H1 (cell line): ENCODE measurements around the gene DLG1. TPM values are rescaled to one million over a fixed set of nuclear protein-coding genes. Genes with fewer than 3 reads are reported as not detected.

Experiments
- CTCF ChIA-PET: fragments of 300-600 bp; sonication (Branson Sonifier 250); formaldehyde crosslinking; loops from one replicate; lab custom pipeline; 2021; ENCODE audit not compliant: partially characterized antibody; lab: Charles Lee
- POLR2A ChIA-PET: fragments of 300-600 bp; sonication (Branson Sonifier 250); formaldehyde crosslinking; loops from one replicate; lab custom pipeline; 2021; ENCODE audit warnings: inconsistent platforms; ENCODE audit not compliant: partially characterized antibody; lab: Charles Lee
- DNase-seq, 2 experiments: peaks; one replicate each; pipeline versions ENCODE4 v3.0.0 to v3.0.0-alpha.2; 2010 to 2022; ENCODE audit warnings: low spot score in 2 of 2, low read depth in 1 of 2, mixed read lengths in 1 of 2
- FAIRE-seq: peaks from 2 replicates; lab custom pipeline; 2011; peaks lifted over from hg19 to GRCh38; lab: Jason Lieb, UNC
- H2AFZ ChIP-seq: 2 replicates; pipeline ENCODE4 v1.8.1; 2012; ENCODE audit warnings: low read length, inconsistent platforms
- H2AK5ac ChIP-seq: 2 replicates; pipeline ENCODE4 v1.6.1; 2013; ENCODE audit warnings: low read depth, low read length
- H2BK120ac ChIP-seq: replicated peaks from 2 replicates; pipeline ENCODE3; 2013; ENCODE audit warnings: low read depth, low read length, inconsistent platforms
- H2BK12ac ChIP-seq: 2 replicates; pipeline ENCODE4 v1.6.1; 2013; ENCODE audit warnings: low read depth, low read length
- H2BK15ac ChIP-seq: 2 replicates; pipeline ENCODE4 v1.6.1; 2013; ENCODE audit warnings: low read length
- H2BK20ac ChIP-seq: 2 replicates; pipeline ENCODE4 v1.6.1; 2013; ENCODE audit warnings: low read length
- H2BK5ac ChIP-seq: 2 replicates; pipeline ENCODE4 v1.6.1; 2013; ENCODE audit warnings: low read depth, low read length
- H3K14ac ChIP-seq: 2 replicates; pipeline ENCODE4 v1.6.1; 2013; ENCODE audit warnings: inconsistent platforms; ENCODE audit not compliant: insufficient read length
- H3K18ac ChIP-seq: 2 replicates; pipeline ENCODE4 v1.6.1; 2013; ENCODE audit warnings: low read length; ENCODE audit errors: extremely low read depth
- H3K23ac ChIP-seq: 2 replicates; pipeline ENCODE4 v1.6.1; 2013; ENCODE audit warnings: inconsistent platforms; ENCODE audit not compliant: insufficient read length
- H3K23me2 ChIP-seq: 2 replicates; pipeline ENCODE4 v1.6.1; 2013; ENCODE audit warnings: low read depth, low read length
- H3K27ac ChIP-seq: 2 replicates; pipeline ENCODE4 v1.6.1; 2011; ENCODE audit warnings: low read depth, low read length, inconsistent platforms
- H3K27me3 ChIP-seq, 4 experiments: replicated peaks in 1 of 4; 1 replicate in 1 of 4; 2 replicates in 3 of 4; pipeline versions ENCODE4 v1.6.1 to v1.8.1; 2011 to 2013; ENCODE audit warnings: low read length in 3 of 4, mild to moderate bottlenecking in 3 of 4, inconsistent platforms in 2 of 4, mixed read lengths in 2 of 4, moderate library complexity in 1 of 4; ENCODE audit not compliant: control insufficient read depth in 3 of 4, insufficient read depth in 3 of 4; ENCODE audit errors: extremely low read depth in 1 of 4
- H3K36me3 ChIP-seq, 4 experiments: 2 replicates each; pipeline versions ENCODE4 v1.6.1 to v1.8.1; 2011 to 2013; ENCODE audit warnings: mild to moderate bottlenecking in 4 of 4, low read length in 3 of 4, moderate library complexity in 2 of 4, control low read depth in 1 of 4, inconsistent platforms in 1 of 4; ENCODE audit not compliant: insufficient read depth in 4 of 4, control insufficient read depth in 2 of 4
- H3K4ac ChIP-seq: replicated peaks from 2 replicates; pipeline ENCODE3; 2013; ENCODE audit warnings: low read length, low read depth, mixed read lengths, inconsistent platforms; ENCODE audit not compliant: insufficient read length
- H3K4me1 ChIP-seq, 4 experiments: replicated peaks in 1 of 4; 1 replicate in 1 of 4; 2 replicates in 3 of 4; pipeline versions ENCODE4 v1.6.1 to v1.8.1; 2011 to 2013; ENCODE audit warnings: low read length in 3 of 4, inconsistent platforms in 2 of 4, mixed read lengths in 1 of 4; ENCODE audit not compliant: insufficient read depth in 4 of 4, control insufficient read depth in 3 of 4
- H3K4me2 ChIP-seq, 2 experiments: 2 replicates each; pipeline versions ENCODE4 v1.6.1 to v1.8.1; 2011 to 2013; ENCODE audit warnings: low read depth in 2 of 2, low read length in 2 of 2, control low read depth in 1 of 2, inconsistent platforms in 1 of 2, mild to moderate bottlenecking in 1 of 2; ENCODE audit not compliant: insufficient read depth in 1 of 2
- H3K4me3 ChIP-seq, 4 experiments: fragments of 200-600, 300-600 bp in 1 of 4; sonication (generic), shearing (Covaris generic), sonication (Bioruptor Twin) in 1 of 4; 2 replicates each; pipeline versions ENCODE4 v1.5.1 to v1.8.1; 2011 to 2016; ENCODE audit warnings: low read length in 4 of 4, low read depth in 3 of 4, control low read depth in 2 of 4, inconsistent platforms in 2 of 4, mild to moderate bottlenecking in 2 of 4, mixed read lengths in 1 of 4, moderate library complexity in 1 of 4; ENCODE audit not compliant: insufficient read depth in 2 of 4; ENCODE audit errors: extremely low read depth in 1 of 4
- H3K56ac ChIP-seq: replicated peaks from 2 replicates; pipeline ENCODE3; 2013; ENCODE audit warnings: low read depth, mild to moderate bottlenecking, mixed read lengths, low read length, inconsistent platforms; ENCODE audit not compliant: insufficient read length
- H3K79me1 ChIP-seq: 2 replicates; pipeline ENCODE4 v1.6.1; 2013; ENCODE audit warnings: low read depth, low read length, control low read depth
- H3K79me2 ChIP-seq, 2 experiments: 2 replicates each; pipeline versions ENCODE4 v1.6.1 to v1.8.1; 2012 to 2013; ENCODE audit warnings: low read length in 2 of 2, mild to moderate bottlenecking in 2 of 2, inconsistent platforms in 1 of 2; ENCODE audit not compliant: insufficient read depth in 2 of 2, control insufficient read depth in 1 of 2
- H3K9ac ChIP-seq, 4 experiments: replicated peaks in 1 of 4; 1 replicate in 1 of 4; 2 replicates in 3 of 4; pipeline versions ENCODE4 v1.6.1 to v1.8.1; 2011 to 2013; ENCODE audit warnings: low read depth in 3 of 4, low read length in 3 of 4, control low read depth in 2 of 4, mild to moderate bottlenecking in 2 of 4, moderate library complexity in 2 of 4, inconsistent platforms in 1 of 4; ENCODE audit errors: extremely low read depth in 1 of 4
- H3K9me3 ChIP-seq, 2 experiments: 2 replicates each; pipeline versions ENCODE4 v1.6.1 to v1.8.1; 2012 to 2013; ENCODE audit warnings: mild to moderate bottlenecking in 2 of 2, moderate library complexity in 2 of 2, control low read depth in 1 of 2, inconsistent platforms in 1 of 2, low read depth in 1 of 2, low read length in 1 of 2, mixed read lengths in 1 of 2; ENCODE audit not compliant: insufficient read depth in 2 of 2
- H4K20me1 ChIP-seq, 2 experiments: replicated peaks in 1 of 2; 2 replicates each; pipeline versions ENCODE3 to v1.8.1; 2011 to 2013; ENCODE audit warnings: inconsistent platforms in 2 of 2, low read length in 2 of 2, mild to moderate bottlenecking in 1 of 2; ENCODE audit not compliant: insufficient read depth in 2 of 2, control insufficient read depth in 1 of 2
- H4K5ac ChIP-seq: 2 replicates; pipeline ENCODE4 v1.6.1; 2013; ENCODE audit warnings: low read length, low read depth, mixed read lengths, inconsistent platforms; ENCODE audit not compliant: insufficient read length
- H4K8ac ChIP-seq: 2 replicates; pipeline ENCODE4 v1.8.0; 2013; ENCODE audit warnings: mild to moderate bottlenecking, moderate library complexity, low read length, inconsistent platforms; ENCODE audit not compliant: insufficient read depth; ENCODE audit errors: extremely low read depth
- H4K91ac ChIP-seq: replicated peaks from 2 replicates; pipeline ENCODE3; 2013; ENCODE audit warnings: low read length, mixed read lengths, inconsistent platforms; ENCODE audit not compliant: insufficient read length
- ASH2L ChIP-seq: fragments of 200-600, 300-600 bp; sonication (generic); IDR thresholded peaks from one replicate; pipeline ENCODE4 v1.7.1; 2017; ENCODE audit warnings: low read length
- CBX8 ChIP-seq: fragments of 300-800, 300-1000 bp; sonication (generic); IDR thresholded peaks from 2 replicates; pipeline ENCODE4 v1.7.1; 2016; ENCODE audit warnings: low read depth, low read length, borderline replicate concordance
- CTCF ChIP-seq, 3 experiments: IDR thresholded peaks; 1 replicate in 2 of 3; 2 replicates in 1 of 3; pipeline versions ENCODE4 v1.5.1 to v1.6.1; 2011; ENCODE audit warnings: low read length in 3 of 3, mild to moderate bottlenecking in 3 of 3, inconsistent platforms in 2 of 3, low read depth in 1 of 3, moderate library complexity in 1 of 3; ENCODE audit not compliant: insufficient read depth in 1 of 3; ENCODE audit errors: control extremely low read depth in 1 of 3
- FOSL1 ChIP-seq: IDR thresholded peaks from 2 replicates; pipeline ENCODE4 v1.6.1; 2011; ENCODE audit warnings: mild to moderate bottlenecking, low read depth, low read length, moderate library complexity; ENCODE audit not compliant: insufficient read depth
- RBBP5 ChIP-seq: IDR thresholded peaks from 2 replicates; pipeline ENCODE4 v1.7.1; 2012; ENCODE audit warnings: low read depth, mild to moderate bottlenecking, inconsistent platforms, low read length, moderate library complexity, borderline replicate concordance
- SIRT6 ChIP-seq: IDR thresholded peaks from one replicate; pipeline ENCODE4 v1.7.1; 2012; ENCODE audit warnings: low read length, inconsistent platforms
- TBP ChIP-seq: IDR thresholded peaks from 2 replicates; pipeline ENCODE4 v1.6.1; 2011; ENCODE audit warnings: low read depth, low read length, improper control_type of control experiment
- WGBS, 2 experiments: shearing (Covaris generic) in 1 of 2; methylation state at CpG; one replicate each; pipeline versions ENCODE4 v1.1.6 to v1.1.7; 2013 to 2015; ENCODE audit warnings: low lambda C conversion rate in 2 of 2, mixed read lengths in 2 of 2, inconsistent platforms in 1 of 2, low coverage in 1 of 2, missing lambda C conversion rate in 1 of 2; ENCODE audit not compliant: insufficient replicate concordance in 2 of 2, insufficient coverage in 1 of 2, insufficient read length in 1 of 2; ENCODE audit errors: extremely low coverage in 1 of 2, missing lambda C conversion rate in 1 of 2; 5-methylcytosine and 5-hydroxymethylcytosine counted together
- polyA plus RNA-seq, 7 experiments: library from polyadenylated mRNA; depleted of rRNA in 3 of 7; stranded (reverse) in 5 of 7; unstranded in 2 of 7; fragments of >200 nt in 5 of 7; fragments of 200-250 nt in 2 of 7; gene quantifications; 1 replicate in 5 of 7; 2 replicates in 1 of 7; 4 replicates in 1 of 7; pipeline versions ENCODE4 v1.2.1 to v1.2.3, GENCODE V29; 2011 to 2013; ENCODE audit warnings: missing spikeins in 2 of 7, mixed read lengths in 2 of 7
- total RNA-seq: library from RNA; stranded (reverse); fragmentation: NEBNext Ultra II Directional; extraction: Animal tissue kit (Norgen Biotek cat#: 25700); gene quantifications from 2 replicates; pipeline ENCODE4 v1.2.1, GENCODE V29; 2021
- TF ChIP-seq, protein P1 (sequence below): IDR thresholded peaks from 2 replicates; pipeline ENCODE4 v1.6.1; 2012; ENCODE audit warnings: low read length, inconsistent platforms

DLG1 gene
- total and polyA plus RNA-seq, 2 of the 8 experiments (the other 6 are each of a cell fraction or from before 2014, with no cell fraction given): 13.4 to 78.8 TPM

- Histone ChIP-seq H4K5ac (no peak overlapping the region), H2BK15ac (no peak overlapping the region), H3K9ac (no peak overlapping the region), H3K4me2 (no peak overlapping the region), H3K9me3 (no peaks in the 10 kb centered on the region), H3K79me1 (no peaks in the 10 kb centered on the region), H2BK20ac (no peak overlapping the region), H2BK12ac (no peak overlapping the region), H3K4me3 (no peak overlapping the region), H2BK120ac (no peak overlapping the region), H3K18ac (no peak overlapping the region), H4K20me1 (peaks cover 0 to 4% of the 10 kb centered on the region in 2 experiments), H3K4me1 (peaks cover 0 to 14% (median 11%) of the 10 kb centered on the region in 4 experiments; a peak in 6 of 7 replicates), H3K56ac (no peak overlapping the region), H3K14ac (no peak overlapping the region), H3K23ac (no peak overlapping the region), H2AK5ac (no peak overlapping the region), H2BK5ac (no peak overlapping the region), H3K23me2 (peaks cover 9% of the 10 kb centered on the region; the same call in 1 of the 2 replicates), H3K27ac (no peak overlapping the region), H3K4ac (no peak overlapping the region), H4K91ac (no peak overlapping the region), H3K27me3 (peaks cover 9 to 21% (median 19%) of the 10 kb centered on the region in 4 experiments), H3K36me3 (no peaks in the 10 kb centered on the region), H4K8ac (no peak overlapping the region), H2AFZ (no peak overlapping the region), H3K79me2 (no peaks in the 10 kb centered on the region)
- POLR2A ChIA-PET: interaction anchor here (1.5 kb wide), 1 partner anchor 19 kb away, joined by 4 read pairs; no protein-coding TSS in a partner anchor
- CTCF ChIA-PET: interaction anchor here (0.8 to 16.7 kb wide), 6 partner anchors 11 to 307 kb away, joined by 3 to 245 read pairs (median 6); no protein-coding TSS in a partner anchor
- 87% methylated on average over 9 of the region's 9 CpGs; no CpG with 5 or more reads in 1 of the 2 experiments for WGBS, 2 experiments
- DNase-seq (peak in 1 of 2 experiments; percentile 43), FAIRE-seq (no peak)
- no peak for TF ChIP-seq TBP
- TF ChIP-seq RBBP5: no peak
- TF ChIP-seq, protein P1, sequence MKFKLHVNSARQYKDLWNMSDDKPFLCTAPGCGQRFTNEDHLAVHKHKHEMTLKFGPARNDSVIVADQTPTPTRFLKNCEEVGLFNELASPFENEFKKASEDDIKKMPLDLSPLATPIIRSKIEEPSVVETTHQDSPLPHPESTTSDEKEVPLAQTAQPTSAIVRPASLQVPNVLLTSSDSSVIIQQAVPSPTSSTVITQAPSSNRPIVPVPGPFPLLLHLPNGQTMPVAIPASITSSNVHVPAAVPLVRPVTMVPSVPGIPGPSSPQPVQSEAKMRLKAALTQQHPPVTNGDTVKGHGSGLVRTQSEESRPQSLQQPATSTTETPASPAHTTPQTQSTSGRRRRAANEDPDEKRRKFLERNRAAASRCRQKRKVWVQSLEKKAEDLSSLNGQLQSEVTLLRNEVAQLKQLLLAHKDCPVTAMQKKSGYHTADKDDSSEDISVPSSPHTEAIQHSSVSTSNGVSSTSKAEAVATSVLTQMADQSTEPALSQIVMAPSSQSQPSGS: no peak
- TF ChIP-seq CBX8: no peak
- no peak for TF ChIP-seq SIRT6
- no peak for TF ChIP-seq CTCF (IDR thresholded peaks at IDR 0.05; ENCODE audit: control extremely low read depth in 1 of 3, insufficient read depth in 1 of 3, low read depth in 1 of 3, low read length in 3 of 3)
- TF ChIP-seq ASH2L: no peak
- TF ChIP-seq FOSL1: no peak
Measured at GRCh38 chr3:197026481-197026866, 271.9 kb downstream of the DLG1 start.
